ENCODE data around the gene USP8. TPM values are rescaled to one million over a fixed set of nuclear protein-coding genes. Genes with fewer than 3 reads are reported as not detected.

The USP8 gene
- total and polyA plus RNA-seq, 10 of the 15 experiments (the other 5 are each of a cell fraction or from before 2014, with no cell fraction given): 25.2 to 51.7 (median 36.1) TPM

GRCh38 chr15:50415752-50416404, 8.3 kb upstream of the USP8 start (continued):
- no peak for TF ChIP-seq POLR2A (IDR thresholded peaks at IDR 0.05; ENCODE audit: low read depth, low read length)

GRCh38 chr15:50416890-50417289, 7.3 kb upstream of the USP8 start:
- ChIA-PET SMC1A (ENCODE audit: uncharacterized antibody, unreplicated experiment) (interaction anchor here (1.4 to 1.5 kb wide), 2 partner anchors 9 to 66 kb away, joined by 3 to 4 read pairs; no protein-coding TSS in a partner anchor), CTCF (no interaction called here), RAD21 (ENCODE audit: unreplicated experiment) (no interaction called here), POLR2A (no interaction called here)
- no peak overlapping the region for H3K27ac ChIP-seq (ENCODE audit: control insufficient read depth, insufficient read depth)
- H3K27me3 ChIP-seq (replicated peaks in 1 of 2; ENCODE audit: control insufficient read depth in 2 of 2, insufficient read depth in 2 of 2, low read length in 1 of 2): no peaks in the 10 kb centered on the region
- no peak overlapping the region for H3K9ac ChIP-seq (ENCODE audit: control insufficient read depth, insufficient read depth, low read length)
- H3K4me1 ChIP-seq (ENCODE audit: control insufficient read depth, insufficient read depth, low read length): no peaks in the 10 kb centered on the region
- BruUV-seq (replicated peaks): no TSS peak
- DNase-seq (ENCODE audit: low read depth, low spot score) (no peak), FAIRE-seq (no peak), ATAC-seq (no peak)
- H3K4me2 ChIP-seq (ENCODE audit: control insufficient read depth, insufficient read depth): no peak overlapping the region
- no peak overlapping the region for H3K4me3 ChIP-seq
- in situ Hi-C loops (cut with MboI): no loop called here
- H3K9me3 ChIP-seq (replicated peaks; ENCODE audit: control insufficient read depth, insufficient read depth, low read length): no peaks in the 10 kb centered on the region
- 69% methylated on average over 1 of the region's 1 CpG for WGBS (ENCODE audit: insufficient coverage, insufficient replicate concordance, low lambda C conversion rate, missing lambda C conversion rate)
- intact Hi-C loops (cut with micrococcal nuclease; ENCODE audit: unreplicated experiment): no loop called here
- H4K20me1 ChIP-seq (ENCODE audit: control insufficient read depth, insufficient read depth): no peaks in the 10 kb centered on the region
- no peaks in the 10 kb centered on the region for H3K79me2 ChIP-seq (ENCODE audit: control insufficient read depth, insufficient read depth, low read length)
- H3K36me3 ChIP-seq (ENCODE audit: control insufficient read depth in 2 of 2, insufficient read depth in 2 of 2, low read length in 1 of 2): no peaks in the 10 kb centered on the region
- H2AFZ ChIP-seq (ENCODE audit: control insufficient read depth, low read depth, low read length): no peak overlapping the region
- TF ChIP-seq FOXK2 (IDR thresholded peaks at IDR 0.05): no peak
- TF ChIP-seq, protein P1, sequence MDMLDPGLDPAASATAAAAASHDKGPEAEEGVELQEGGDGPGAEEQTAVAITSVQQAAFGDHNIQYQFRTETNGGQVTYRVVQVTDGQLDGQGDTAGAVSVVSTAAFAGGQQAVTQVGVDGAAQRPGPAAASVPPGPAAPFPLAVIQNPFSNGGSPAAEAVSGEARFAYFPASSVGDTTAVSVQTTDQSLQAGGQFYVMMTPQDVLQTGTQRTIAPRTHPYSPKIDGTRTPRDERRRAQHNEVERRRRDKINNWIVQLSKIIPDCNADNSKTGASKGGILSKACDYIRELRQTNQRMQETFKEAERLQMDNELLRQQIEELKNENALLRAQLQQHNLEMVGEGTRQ (IDR thresholded peaks at IDR 0.05; ENCODE audit: borderline replicate concordance, low read depth, low read length): no peak
- no peak for TF ChIP-seq BHLHE40 (IDR thresholded peaks at IDR 0.05; ENCODE audit: borderline replicate concordance in 1 of 2, low read depth in 2 of 2, low read length in 1 of 2)
- no peak for TF ChIP-seq BRCA1 (IDR thresholded peaks at IDR 0.05; ENCODE audit: low read depth, low read length)
- TF ChIP-seq IKZF1 (conservative IDR thresholded peaks at IDR 0.05): no peak
- no peak for TF ChIP-seq CUX1 (IDR thresholded peaks at IDR 0.05; ENCODE audit: insufficient replicate concordance, low read depth, low read length)
- TF ChIP-seq NR2F1 (conservative IDR thresholded peaks at IDR 0.05): no peak
- TF ChIP-seq POU2F2 (IDR thresholded peaks at IDR 0.05; ENCODE audit: borderline replicate concordance, low read depth, low read length): no peak
- TF ChIP-seq ZBED1 (IDR thresholded peaks at IDR 0.05; ENCODE audit: borderline replicate concordance): no peak
- no peak for TF ChIP-seq ZNF24 (IDR thresholded peaks at IDR 0.05)
- no peak for TF ChIP-seq LARP7 (IDR thresholded peaks at IDR 0.05)
- no peak for TF ChIP-seq CHD1 (IDR thresholded peaks at IDR 0.05; ENCODE audit: low read depth, low read length)
- TF ChIP-seq MTA3 (IDR thresholded peaks at IDR 0.05; ENCODE audit: borderline replicate concordance, low read length): no peak
- no peak for TF ChIP-seq POLR2A (IDR thresholded peaks at IDR 0.05; ENCODE audit: low read depth, low read length)
- TF ChIP-seq NKRF (conservative IDR thresholded peaks at IDR 0.05): no peak
- TF ChIP-seq NBN (IDR thresholded peaks at IDR 0.05): no peak
- no peak for TF ChIP-seq ZZZ3 (IDR thresholded peaks at IDR 0.05; ENCODE audit: control insufficient read depth, insufficient read length, low read depth)

Data from GM12878 (cell line).